Stimulated activated CD8-positive, alpha-beta memory T cell treated with anti-CD3 and anti-CD28 coated beads, Interleukin-4, amount 100 ng/mL, for 4 hours (primary cell): ENCODE results near the gene SMCR8.
"Not testable (repeated sequence)": the region's sequence is repeated elsewhere in the genome, so short reads cannot be mapped to it uniquely, and the experiment has no call there.

Experiments used
- DNase-seq, 2 donors: peaks; one replicate each; pipeline ENCODE4 v3.0.0-alpha.2; 2020; ENCODE audit warnings: low read depth in 2 of 2, low spot score in 1 of 2

SMCR8 gene

DNA sequence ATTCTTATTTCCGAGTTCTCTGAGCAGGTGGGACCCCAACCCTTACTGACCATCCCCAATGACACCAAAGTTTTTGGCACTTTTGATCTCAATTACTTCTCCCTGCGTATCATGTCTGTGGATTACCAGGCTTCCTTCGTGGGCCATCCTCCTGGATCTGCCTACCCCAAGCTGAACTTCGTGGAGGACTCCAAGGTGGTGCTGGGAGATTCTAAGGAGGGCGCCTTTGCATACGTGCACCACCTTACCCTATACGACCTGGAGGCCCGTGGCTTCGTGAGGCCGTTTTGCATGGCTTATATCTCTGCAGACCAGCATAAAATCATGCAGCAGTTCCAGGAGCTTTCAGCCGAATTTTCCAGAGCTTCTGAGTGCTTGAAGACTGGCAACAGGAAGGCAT is 868 bp downstream of the SMCR8 start:
- no peak for DNase-seq

DNA sequence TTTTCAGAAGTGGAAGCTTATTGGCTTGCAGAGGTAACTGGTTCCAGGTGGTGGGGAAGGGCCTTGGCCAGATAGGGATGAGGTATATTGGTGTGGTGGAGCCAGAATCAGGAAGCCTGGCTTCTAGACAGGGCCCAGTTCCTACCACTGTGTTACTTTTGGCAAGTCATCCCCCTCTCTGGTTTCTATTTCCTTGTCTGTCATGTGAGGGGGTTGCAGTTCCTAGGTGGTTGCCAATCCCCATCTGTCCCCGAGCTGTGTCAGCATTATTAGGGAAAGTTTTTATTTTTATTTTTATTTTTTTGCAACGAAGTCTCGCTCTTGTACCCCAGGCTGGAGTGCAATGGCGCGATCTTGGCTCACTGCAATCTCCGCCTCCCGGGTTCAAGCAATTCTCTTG is 3.0 kb downstream of the SMCR8 start:
- DNase-seq = no peak

DNA sequence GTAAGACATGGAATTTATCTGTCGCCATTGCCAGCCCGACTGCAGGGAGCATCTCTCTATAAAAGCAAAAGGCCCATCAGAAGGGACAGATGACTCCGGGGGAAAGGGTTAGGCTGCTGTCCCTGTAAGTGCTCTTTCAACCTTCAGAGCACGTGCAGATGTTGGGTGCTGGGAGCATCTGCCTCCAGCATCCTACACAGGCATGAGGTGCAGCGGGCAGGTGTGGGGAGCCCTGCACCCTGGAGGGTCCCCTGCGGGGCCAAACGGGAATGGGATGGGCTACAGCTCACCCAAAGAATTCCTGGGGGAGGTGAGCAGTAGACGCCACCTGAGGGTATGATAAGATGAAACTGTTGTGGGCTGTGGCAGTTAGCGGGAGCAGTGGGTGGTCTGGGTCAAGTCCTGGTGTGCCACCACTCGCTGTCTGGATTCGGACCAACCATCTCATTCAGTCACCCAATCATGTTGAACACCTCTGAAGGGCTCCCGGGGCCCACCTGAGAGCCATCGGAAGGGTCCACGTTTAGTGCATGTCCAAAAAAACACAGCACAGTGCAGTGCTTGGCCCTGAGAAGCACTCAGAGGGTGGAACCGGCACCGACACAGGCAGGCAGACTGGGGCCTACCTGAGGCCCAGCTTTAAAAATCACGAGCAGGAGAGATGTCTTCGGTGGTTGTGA is 3.8 kb downstream of the SMCR8 start:
- DNase-seq = no peak

DNA sequence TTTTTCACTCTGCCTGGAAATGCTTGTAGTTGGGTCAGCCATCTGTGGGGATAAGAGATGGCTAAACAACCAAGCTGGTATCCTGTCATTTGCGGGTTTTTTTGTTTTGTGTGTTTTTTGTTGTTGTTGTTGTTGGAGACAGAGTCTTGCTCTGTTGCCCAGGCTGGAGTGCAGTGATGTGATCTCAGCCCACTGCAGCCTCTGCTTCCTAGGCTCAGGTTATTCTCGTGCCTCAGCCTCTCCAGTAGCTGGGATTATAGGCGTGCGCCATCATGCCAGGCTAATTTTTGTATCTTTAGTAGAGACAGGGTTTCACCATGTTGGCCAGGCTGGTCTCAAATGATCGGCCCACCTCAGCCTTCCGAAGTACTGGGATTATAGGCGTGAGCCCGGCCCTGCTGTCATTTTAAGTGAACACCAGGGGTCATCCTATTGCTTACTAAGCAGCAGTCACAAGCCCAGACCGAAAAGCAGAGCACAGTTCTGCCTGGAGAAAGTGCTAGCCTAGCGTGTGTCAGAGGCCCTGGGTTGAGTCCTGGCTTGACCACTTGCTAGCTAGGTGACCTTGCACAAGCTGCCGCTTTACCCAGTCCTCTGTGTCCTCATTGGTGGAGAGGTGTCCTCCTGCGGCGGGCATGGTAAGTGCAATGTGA is 4.6 kb downstream of the SMCR8 start:
- DNase-seq = no peak

DNA sequence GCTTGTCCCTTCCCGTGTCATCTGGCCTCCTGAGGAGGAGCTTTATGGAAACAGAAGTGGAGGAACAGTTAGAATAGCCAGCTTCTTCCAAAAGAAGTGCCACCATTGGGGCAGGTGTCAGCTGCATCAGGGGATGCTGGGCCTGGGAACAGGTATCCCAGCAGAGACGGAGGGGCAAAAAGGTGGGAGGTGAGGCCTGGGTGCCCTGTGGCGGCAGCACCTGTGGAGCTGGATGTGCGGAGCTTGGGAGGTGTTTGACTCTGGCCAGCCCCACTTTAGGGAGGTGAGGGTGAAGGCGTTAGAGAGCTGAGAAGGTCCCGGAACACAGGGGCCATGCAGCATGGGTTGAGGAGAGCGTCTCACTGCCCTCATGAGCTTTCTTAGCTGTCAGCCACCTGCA is 5.2 kb downstream of the SMCR8 start:
- no peak for DNase-seq

DNA sequence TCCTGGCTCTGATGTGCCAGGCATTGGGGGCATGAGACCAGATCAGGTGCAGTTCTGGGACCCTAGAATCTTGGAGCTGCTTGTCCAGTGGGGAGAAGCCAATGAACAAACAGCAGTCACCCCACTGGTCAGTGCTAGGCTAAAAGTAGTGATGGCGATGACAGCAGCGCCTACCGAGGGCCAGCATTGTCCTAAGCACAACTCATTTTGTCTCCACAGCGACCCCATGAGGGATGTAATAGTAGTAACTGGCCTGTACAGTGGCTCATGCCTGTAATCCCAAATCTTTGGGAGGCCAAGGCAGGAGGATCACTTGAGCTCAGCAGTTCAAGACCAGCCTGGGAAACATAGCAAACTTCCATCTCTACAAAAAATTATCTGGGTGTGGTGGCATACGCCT is 6.2 kb downstream of the SMCR8 start:
- DNase-seq = no peak

DNA sequence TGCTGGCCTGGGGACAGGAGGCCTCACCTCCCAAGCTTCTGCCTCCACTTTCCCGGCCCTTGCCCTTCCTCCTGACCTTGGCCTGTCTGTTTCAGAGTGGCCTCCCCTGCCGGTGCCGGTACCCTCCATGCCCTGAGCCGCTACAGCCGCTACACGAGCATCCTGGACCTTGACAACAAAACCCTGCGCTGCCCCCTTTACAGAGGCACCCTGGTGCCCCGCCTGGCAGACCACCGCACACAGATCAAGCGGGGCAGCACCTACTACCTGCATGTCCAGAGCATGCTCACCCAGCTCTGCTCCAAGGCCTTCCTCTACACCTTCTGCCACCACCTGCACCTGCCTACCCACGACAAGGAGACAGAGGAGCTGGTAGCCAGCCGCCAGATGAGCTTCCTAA is 7.4 kb downstream of the SMCR8 start:
- no peak for DNase-seq

DNA sequence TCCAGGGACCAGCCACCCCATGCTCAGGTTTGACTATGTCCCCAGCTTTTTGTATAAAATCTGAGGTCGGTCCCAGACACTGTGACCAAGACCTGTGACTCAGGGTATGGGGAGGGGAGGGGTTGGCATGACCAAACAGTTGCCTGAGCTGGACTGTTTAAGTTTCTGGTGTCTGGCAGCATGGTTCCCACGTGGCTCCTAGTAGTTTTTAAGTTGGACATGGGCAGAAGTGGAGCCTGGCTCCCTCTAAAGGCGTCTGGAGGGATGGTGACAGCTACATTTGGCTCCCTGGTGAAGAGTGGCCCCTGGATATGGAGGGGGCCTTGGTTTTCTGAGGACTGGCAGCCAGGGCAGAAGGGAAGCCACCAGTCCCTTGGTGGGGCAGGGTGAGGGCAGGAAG is 7.9 kb downstream of the SMCR8 start:
- DNase-seq = no peak

DNA sequence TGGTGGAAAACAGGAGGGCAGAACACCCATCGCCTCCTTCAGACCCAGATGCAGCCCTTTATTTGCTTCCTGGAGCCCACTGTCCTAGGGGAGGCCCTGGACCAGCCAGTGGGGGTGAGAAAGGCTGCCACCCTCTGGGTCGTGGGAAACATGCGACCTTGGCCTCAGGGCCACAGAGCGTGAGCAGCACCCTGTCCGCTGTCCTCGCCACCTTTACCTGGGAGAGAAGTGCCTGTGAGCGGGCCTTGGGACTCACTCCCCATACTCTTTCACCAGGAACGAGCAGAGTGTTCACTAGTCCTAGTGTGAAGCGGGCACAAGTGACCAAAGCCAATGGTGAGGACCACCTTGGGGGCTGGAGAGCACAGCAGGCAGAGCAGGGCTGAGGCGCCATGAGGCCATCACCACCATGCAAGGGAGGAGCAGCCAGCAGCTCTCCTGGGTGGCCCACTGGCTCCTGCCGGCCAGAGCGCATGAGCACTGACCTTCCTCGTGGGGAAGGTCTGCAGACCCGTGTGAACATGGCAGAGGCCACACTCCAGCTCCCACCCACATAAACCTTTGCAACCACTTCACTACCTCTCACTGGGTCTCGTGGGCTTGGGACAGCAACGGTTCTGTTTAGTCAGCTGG is 8.5 kb downstream of the SMCR8 start:
- no peak for DNase-seq

DNA sequence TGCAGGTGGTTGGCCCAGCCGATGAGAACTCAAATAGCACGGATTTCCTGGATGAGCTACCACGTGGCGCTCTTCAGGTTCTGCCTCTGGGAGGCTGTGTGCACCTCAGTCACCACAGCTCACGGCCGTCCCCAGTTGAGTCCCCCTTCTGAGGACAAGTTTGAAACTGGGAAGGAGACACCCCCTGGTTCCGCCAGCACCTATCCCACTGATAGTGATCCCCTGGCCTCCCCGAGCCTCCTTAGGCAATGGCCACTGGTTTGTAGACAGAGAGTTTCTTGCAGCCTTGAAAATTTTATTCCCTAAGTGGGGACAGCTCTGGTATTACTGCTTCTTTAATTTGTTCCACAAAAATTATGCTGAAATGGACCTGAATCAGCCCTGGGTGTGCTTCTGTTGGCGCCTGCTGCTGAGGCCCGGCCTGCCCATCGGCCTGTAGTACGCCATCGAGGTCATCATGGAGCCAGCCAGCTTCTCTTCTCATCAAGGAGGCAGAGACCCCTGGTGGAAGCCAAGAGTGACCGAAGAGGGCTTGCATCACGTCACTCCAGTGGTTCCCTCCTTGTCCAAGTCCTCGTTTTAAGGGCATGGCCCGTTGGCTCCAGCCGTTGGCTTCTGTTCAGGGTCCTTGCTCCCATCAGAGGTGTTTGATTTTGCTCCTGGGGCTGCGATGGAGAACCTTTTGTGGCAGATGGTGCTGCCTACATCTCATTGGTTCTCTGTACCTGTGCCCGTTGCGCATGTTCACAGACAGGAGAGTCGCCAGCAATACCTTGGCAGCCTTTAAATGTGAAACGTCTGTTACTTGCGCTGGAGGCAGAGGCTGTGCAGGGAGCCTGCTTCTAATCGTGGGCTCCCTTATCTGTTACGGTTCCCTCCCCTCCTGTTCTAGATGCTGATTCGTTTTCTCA is 9.3 kb downstream of the SMCR8 start:
- no peak for DNase-seq

DNA sequence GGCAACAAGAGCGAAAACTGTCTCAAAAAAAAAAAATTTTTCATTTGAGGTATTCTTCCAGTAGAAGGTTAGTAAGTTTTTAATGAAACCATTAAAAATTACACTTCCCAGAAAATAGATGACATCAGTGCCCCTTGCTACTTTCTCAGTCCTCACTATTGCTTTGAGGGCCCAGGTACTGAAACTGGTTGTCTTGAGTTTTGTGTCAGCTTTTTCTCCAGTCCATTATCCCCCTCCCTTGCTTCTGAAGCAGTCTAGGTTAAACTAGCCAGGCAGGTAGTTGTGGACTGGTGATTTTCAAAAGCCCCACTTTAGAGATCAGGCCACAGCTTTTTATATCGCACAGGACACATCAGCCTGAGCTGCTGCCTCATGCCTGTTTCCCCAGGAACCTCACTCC is 10.9 kb downstream of the SMCR8 start:
- DNase-seq = no peak

DNA sequence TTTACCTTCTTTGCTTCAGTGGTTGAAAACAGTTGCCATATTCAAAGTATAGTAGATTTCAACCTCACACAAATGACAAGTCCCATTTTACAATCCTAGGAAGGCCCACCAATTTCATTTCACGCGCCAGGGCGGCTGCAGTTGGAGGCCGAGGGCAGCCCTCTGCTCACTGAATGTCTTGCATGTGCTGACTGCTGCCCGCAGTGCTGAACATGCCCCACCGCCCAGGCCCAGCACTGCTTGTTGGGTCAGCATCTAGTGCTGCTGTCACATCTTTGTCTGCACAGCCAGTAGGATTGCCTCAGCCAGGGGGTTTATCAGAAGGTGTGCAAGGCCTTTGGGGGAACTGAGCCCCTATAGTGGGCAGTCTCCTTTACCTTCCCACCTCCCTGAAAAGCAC is 11.5 kb downstream of the SMCR8 start:
- DNase-seq = no peak

DNA sequence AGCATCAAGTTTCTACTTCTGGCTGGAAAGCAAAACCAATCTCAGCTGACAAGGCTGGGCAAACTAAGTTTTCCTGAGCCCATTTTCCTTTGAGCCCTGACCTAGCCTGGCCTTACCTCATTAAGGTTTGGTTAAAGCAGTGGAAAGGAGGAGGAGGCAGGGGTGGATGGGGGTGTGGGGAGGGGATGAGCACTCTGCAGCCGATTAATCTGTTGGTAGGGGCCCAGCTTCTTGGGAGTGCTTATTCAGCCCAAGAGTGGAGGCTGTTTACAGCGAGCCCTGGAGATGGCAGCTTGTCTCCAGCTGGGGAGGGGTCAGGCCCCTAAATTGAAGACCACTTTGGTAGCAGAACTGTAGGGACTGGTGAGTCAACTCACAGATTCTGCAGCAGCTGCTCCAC is 12.0 kb downstream of the SMCR8 start:
- no peak for DNase-seq

DNA sequence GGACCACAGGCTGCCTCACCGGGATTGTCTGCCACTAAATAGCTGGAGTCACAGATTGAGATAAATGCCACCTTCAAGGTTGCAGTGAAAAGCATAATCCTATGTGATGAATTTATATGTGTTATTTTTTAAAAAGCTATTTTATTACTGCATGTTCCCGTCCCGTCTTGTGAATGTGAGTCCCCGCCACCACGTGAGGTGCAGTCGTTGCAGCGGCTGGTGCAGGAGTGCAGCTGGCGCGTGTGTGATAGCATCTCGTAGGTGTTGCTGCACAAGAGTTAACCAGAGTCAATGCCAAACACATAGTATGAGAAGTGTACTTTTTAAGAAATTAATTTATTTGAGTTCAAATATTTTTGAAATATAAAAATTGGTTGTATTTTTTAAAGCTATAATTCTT is 12.5 kb downstream of the SMCR8 start:
- no peak for DNase-seq

DNA sequence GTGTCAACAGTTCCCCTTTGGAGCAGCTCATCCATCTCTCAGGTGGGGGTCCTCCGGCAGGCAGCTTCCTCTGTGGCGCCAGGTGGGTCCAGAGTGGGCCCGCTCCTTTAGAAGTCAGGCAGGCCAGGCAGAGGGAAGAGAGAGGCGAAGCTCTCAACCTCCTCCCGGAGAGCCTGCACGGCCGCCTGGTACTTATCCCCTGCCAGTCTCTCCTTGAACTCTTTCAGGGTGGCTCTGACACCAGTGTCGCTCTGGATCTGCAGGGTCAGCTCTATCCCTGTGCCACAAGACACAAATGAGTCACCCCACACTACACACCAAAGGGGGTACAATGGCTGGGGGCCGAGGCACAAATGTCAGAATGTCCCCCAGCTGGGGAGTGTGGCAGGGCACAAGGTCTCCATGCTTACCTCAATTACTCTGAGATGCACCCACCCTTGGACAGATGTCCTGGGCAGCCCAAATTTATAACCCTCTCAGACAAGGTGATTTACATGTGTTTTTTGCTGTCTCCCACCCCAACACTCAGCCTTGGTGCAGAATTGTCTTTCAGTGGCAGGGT is 13.6 kb downstream of the SMCR8 start:
- no peak for DNase-seq

DNA sequence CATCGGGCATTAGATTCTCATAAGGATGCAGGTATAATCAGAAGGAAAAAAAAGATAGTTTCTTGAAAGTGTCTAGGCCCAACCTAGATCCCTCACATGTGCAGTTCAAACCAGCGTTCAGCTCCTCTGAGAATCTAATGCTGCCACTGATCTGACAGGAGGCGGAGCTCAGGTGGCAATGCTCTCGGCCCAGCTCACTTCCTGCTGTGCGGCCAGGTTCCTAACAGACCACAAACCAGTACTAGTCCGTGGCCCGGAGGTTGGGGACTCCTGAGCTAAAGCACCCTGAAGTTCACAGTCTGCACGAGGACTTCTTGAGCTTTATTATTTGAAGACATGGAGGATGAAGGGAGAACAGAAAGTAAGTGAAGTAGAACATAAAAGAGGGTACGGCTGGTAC is 16.8 kb downstream of the SMCR8 start:
- no peak for DNase-seq

DNA sequence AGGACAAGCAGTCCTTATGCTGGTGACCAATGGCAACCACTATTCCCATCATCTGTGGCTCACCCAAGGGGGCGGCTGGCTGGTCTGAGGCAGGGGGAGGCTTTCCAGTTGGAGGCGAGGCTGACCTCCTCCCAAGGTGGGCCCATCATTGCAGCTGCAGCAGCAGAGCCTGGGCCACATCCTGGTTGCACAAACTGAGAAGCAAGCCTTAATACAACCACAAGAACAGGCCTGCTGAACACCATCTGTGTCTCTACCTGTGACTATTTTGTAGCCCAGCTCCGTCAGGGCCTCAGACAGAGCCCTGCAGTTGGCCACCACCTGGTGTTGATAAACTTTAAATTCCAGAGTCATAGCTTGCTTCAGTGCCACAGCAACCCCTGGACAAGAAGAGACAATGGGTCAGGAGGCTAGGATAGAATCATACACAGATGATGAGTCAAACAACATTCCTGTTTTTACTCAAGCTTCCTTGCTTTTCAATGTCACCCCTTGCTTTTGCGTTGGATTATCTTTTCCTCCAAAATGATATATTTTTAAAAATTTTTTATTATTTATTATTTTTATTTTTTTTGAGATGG is 17.9 kb downstream of the SMCR8 start:
- DNase-seq = no peak

DNA sequence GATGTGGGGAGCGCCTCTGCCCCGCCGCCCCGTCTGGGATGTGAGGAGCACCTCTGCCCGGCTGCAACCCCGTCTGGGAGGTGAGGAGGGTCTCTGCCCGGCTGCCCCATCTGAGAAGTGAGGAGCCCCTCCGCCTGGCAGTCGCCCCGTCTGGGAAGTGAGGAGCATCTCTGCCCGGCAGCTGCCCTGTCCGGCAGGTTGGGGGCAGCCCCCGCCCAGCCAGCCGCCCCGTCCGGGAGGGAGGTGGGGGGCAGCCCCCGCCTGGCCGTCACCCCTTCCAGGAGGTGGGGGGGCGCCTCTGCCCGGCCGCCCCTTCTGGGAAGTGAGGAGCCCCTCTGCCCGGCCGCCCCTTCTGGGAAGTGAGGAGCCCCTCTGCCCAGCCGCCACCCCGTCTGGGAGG is 23.1 kb downstream of the SMCR8 start:
- DNase-seq = not testable (repeated sequence)

DNA sequence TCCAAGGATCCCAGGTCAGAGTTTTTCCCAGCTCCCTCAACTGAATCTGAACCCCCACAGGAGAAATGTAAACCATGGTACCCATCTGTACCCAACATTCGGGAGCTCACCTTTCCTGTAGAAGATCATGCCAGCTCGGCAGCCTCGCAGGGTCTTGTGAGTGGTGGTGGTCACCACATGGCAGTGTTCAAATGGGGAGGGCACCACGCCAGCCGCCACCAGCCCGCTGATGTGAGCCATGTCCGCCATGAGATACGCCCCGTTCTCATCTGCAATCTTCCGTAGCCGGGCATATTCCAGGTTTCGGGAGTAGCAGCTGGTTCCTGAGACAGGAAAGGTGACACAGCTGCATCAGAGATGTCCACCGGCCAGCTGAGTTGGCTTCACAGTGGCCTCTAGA is 24.8 kb downstream of the SMCR8 start:
- DNase-seq = no peak

DNA sequence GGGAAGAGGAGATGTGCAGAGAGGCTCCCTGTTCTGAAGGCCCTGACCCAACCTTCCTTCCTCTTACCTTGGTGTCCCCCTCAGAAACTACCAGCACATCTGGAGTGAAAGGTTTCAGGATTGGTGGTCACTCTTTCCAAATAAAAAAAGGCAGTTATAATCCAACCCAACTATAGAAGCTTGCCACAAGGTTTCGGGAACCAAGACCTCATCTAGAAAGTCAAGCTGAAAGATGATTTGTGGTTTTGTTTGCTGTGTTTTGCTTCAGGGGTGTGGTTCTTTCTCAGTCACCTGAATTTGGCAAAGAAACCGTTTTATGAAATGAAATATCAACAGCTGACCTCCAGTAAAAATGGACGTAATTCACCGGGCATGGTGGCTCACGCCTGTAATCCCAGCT is 28.9 kb downstream of the SMCR8 start:
- DNase-seq = no peak

DNA sequence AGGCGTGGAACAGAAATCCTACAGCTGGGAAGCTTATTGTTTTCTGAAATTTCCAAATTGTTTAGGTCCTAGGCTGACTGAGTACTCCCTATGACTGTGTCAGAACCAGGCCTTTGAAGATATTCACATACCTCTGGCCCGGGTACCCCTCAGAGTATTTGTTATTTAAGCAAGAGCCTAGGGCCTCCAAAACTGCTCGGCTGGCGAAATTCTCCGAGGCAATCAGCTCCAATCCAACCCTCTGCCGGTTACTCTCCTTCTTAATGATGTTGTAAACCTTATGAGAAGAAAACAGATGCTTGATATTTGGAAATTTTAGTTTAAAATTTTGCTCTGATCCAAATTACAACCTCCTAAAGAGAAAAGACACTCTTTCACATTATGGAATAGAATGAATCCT is 38.4 kb downstream of the SMCR8 start:
- DNase-seq = no peak
